Myocyte (in vitro differentiated cells): ENCODE results near the gene ZNF69. TPM values are rescaled to one million over a fixed set of nuclear protein-coding genes. Genes with fewer than 3 reads are reported as not detected.
"Not testable (repeated sequence)": the region's sequence is repeated elsewhere in the genome, so short reads cannot be mapped to it uniquely, and the experiment has no call there.

Source experiments
- DNase-seq: peaks from one replicate; pipeline ENCODE4 v3.0.0-alpha.2; 2012; ENCODE audit warnings: low read depth
- total RNA-seq: library from RNA; depleted of rRNA; stranded (reverse); fragments of >200 nt; gene quantifications from 2 replicates; pipeline ENCODE4 v1.2.3, GENCODE V29; 2014

ZNF69 gene
- total RNA-seq, 1 donor from 2014 or later, result 8.8 TPM

GRCh38 chr19:11894851-11895250 is 7.3 kb downstream of the ZNF69 start:
- DNase-seq, result no peak

- no peak for DNase-seq
Measured at GRCh38 chr19:11902228-11902627, 14.6 kb downstream of the ZNF69 start.

GRCh38 chr19:11905928-11906327 is 18.3 kb downstream of the ZNF69 start:
- no peak for DNase-seq

- DNase-seq, result not testable (repeated sequence)
Measured at GRCh38 chr19:11911937-11912336, 24.4 kb downstream of the ZNF69 start.

- DNase-seq, result not testable (repeated sequence)
Measured at GRCh38 chr19:11914417-11915051, 27.0 kb downstream of the ZNF69 start.

GRCh38 chr19:11921852-11922495 is 34.4 kb downstream of the ZNF69 start:
- DNase-seq, result no peak

- peak; percentile 95 for DNase-seq
Measured at GRCh38 chr19:11924886-11925650, 37.5 kb downstream of the ZNF69 start, which contains the start of gene ZNF700. TSS of gene ZNF700 (plus strand) at chr19:11925107. CDS start at chr19:11925211, 104 bp downstream.

GRCh38 chr19:11925651-11926187 is 38.1 kb downstream of the ZNF69 start:
- not testable (repeated sequence) for DNase-seq

- DNase-seq, result no peak
Measured at GRCh38 chr19:11927227-11927626, 39.6 kb downstream of the ZNF69 start.

- DNase-seq, result peak; percentile 48
Measured at GRCh38 chr19:11931051-11931450, 43.5 kb downstream of the ZNF69 start.

- DNase-seq, result no peak
Measured at GRCh38 chr19:11931513-11931912, 43.9 kb downstream of the ZNF69 start.

- not testable (repeated sequence) for DNase-seq
Measured at GRCh38 chr19:11935829-11936228, 48.2 kb downstream of the ZNF69 start.

GRCh38 chr19:11938383-11938782 is 50.8 kb downstream of the ZNF69 start:
- not testable (repeated sequence) for DNase-seq

- not testable (repeated sequence) for DNase-seq
Measured at GRCh38 chr19:11941361-11941887, 53.8 kb downstream of the ZNF69 start.

GRCh38 chr19:11942008-11942842 is 54.6 kb downstream of the ZNF69 start:
- no peak for DNase-seq

- DNase-seq, result no peak
Measured at GRCh38 chr19:11942843-11943108, 55.2 kb downstream of the ZNF69 start.

- no peak for DNase-seq
Measured at GRCh38 chr19:11944656-11945055, 57.1 kb downstream of the ZNF69 start.

- DNase-seq, result peak; percentile 0
Measured at GRCh38 chr19:11948646-11949045, 61.1 kb downstream of the ZNF69 start.

GRCh38 chr19:11949201-11949600 is 61.6 kb downstream of the ZNF69 start:
- peak; percentile 13 for DNase-seq

GRCh38 chr19:11949614-11950080 is 62.1 kb downstream of the ZNF69 start:
- DNase-seq, result peak; percentile 1

- no peak for DNase-seq
Measured at GRCh38 chr19:11950312-11950711, 62.7 kb downstream of the ZNF69 start.
